KOPT-K1 (cell line): ENCODE results near the gene SMC6.

ENCODE experiments used
- H3K27ac ChIP-seq: fragments of 200-600 bp; sonication (generic); 2 replicates; pipeline ENCODE4 v1.5.1; 2016; ENCODE audit warnings: antibody characterized with exemption, mild to moderate bottlenecking, low read depth, low read length; ENCODE audit not compliant: poor library complexity, severe bottlenecking
- H3K36me3 ChIP-seq: fragments of 200-600 bp; sonication (generic); 2 replicates; pipeline ENCODE4 v1.5.1; 2017; ENCODE audit warnings: antibody characterized with exemption, mild to moderate bottlenecking, low read length, moderate library complexity; ENCODE audit not compliant: insufficient read depth
- H3K9me3 ChIP-seq: fragments of 200-600 bp; sonication (generic); 2 replicates; pipeline ENCODE4 v1.5.1; 2017; ENCODE audit warnings: antibody characterized with exemption, low read length, mild to moderate bottlenecking; ENCODE audit not compliant: insufficient read depth, poor library complexity, severe bottlenecking

SMC6 gene

GRCh38 chr2:17708501-17708900, 45.1 kb downstream of the SMC6 start:
- Histone ChIP-seq H3K9me3 (no peaks in the 10 kb centered on the region), H3K27ac (no peak overlapping the region), H3K36me3 (peaks cover 86% of the 10 kb centered on the region)

- Histone ChIP-seq H3K36me3 (peaks cover 88% of the 10 kb centered on the region), H3K9me3 (no peaks in the 10 kb centered on the region), H3K27ac (no peak overlapping the region)
Measured at GRCh38 chr2:17706845-17707244, 46.8 kb downstream of the SMC6 start.

GRCh38 chr2:17690776-17691175, 62.8 kb downstream of the SMC6 start:
- no peak overlapping the region for H3K27ac ChIP-seq
- no peaks in the 10 kb centered on the region for H3K9me3 ChIP-seq
- peaks cover 75% of the 10 kb centered on the region for H3K36me3 ChIP-seq

GRCh38 chr2:17689010-17689409, 64.6 kb downstream of the SMC6 start:
- no peaks in the 10 kb centered on the region for H3K9me3 ChIP-seq
- peaks cover 76% of the 10 kb centered on the region for H3K36me3 ChIP-seq
- H3K27ac ChIP-seq, result no peak overlapping the region

GRCh38 chr2:17688600-17688999, 65.0 kb downstream of the SMC6 start:
- Histone ChIP-seq H3K36me3 (peaks cover 76% of the 10 kb centered on the region), H3K9me3 (no peaks in the 10 kb centered on the region), H3K27ac (no peak overlapping the region)

GRCh38 chr2:17683981-17684380, 69.6 kb downstream of the SMC6 start:
- Histone ChIP-seq H3K36me3 (peaks cover 96% of the 10 kb centered on the region), H3K27ac (no peak overlapping the region), H3K9me3 (no peaks in the 10 kb centered on the region)

GRCh38 chr2:17682098-17682857, 71.3 kb downstream of the SMC6 start:
- Histone ChIP-seq H3K9me3 (no peaks in the 10 kb centered on the region), H3K27ac (no peak overlapping the region), H3K36me3 (peaks cover 95% of the 10 kb centered on the region)

- H3K9me3 ChIP-seq, result no peaks in the 10 kb centered on the region
- peaks cover 98% of the 10 kb centered on the region for H3K36me3 ChIP-seq
- H3K27ac ChIP-seq, result no peak overlapping the region
Measured at GRCh38 chr2:17680119-17680518, 73.5 kb downstream of the SMC6 start.

GRCh38 chr2:17674817-17675216, 78.8 kb downstream of the SMC6 start:
- Histone ChIP-seq H3K27ac (no peak overlapping the region), H3K9me3 (no peaks in the 10 kb centered on the region), H3K36me3 (peaks cover 76% of the 10 kb centered on the region)

- no peak overlapping the region for H3K27ac ChIP-seq
- peaks cover 74% of the 10 kb centered on the region for H3K36me3 ChIP-seq
- no peaks in the 10 kb centered on the region for H3K9me3 ChIP-seq
Measured at GRCh38 chr2:17672583-17673317, 80.9 kb downstream of the SMC6 start.

- H3K36me3 ChIP-seq, result peaks cover 75% of the 10 kb centered on the region
- no peaks in the 10 kb centered on the region for H3K9me3 ChIP-seq
- H3K27ac ChIP-seq, result no peak overlapping the region
Measured at GRCh38 chr2:17667898-17668297, 85.7 kb downstream of the SMC6 start.

- H3K36me3 ChIP-seq, result peaks cover 74% of the 10 kb centered on the region
- no peak overlapping the region for H3K27ac ChIP-seq
- no peaks in the 10 kb centered on the region for H3K9me3 ChIP-seq
Measured at GRCh38 chr2:17664534-17664933, 89.1 kb downstream of the SMC6 start.

GRCh38 chr2:17662723-17663122, 90.9 kb downstream of the SMC6 start:
- peaks cover 58% of the 10 kb centered on the region for H3K36me3 ChIP-seq
- no peak overlapping the region for H3K27ac ChIP-seq
- no peaks in the 10 kb centered on the region for H3K9me3 ChIP-seq

- H3K27ac ChIP-seq, result no peak overlapping the region
- H3K9me3 ChIP-seq, result no peaks in the 10 kb centered on the region
- peaks cover 46% of the 10 kb centered on the region for H3K36me3 ChIP-seq
Measured at GRCh38 chr2:17661460-17661859, 92.2 kb downstream of the SMC6 start.

GRCh38 chr2:17660219-17660618, 93.4 kb downstream of the SMC6 start:
- no peak overlapping the region for H3K27ac ChIP-seq
- H3K9me3 ChIP-seq, result no peaks in the 10 kb centered on the region
- peaks cover 33% of the 10 kb centered on the region for H3K36me3 ChIP-seq
